CD14-positive monocyte (primary cell): ENCODE results near the gene REG3G. TPM values are rescaled to one million over a fixed set of nuclear protein-coding genes. Genes with fewer than 3 reads are reported as not detected.
A peak's percentile ranks its signal among the peaks of the same experiment; 100 is the strongest.
"Not testable (repeated sequence)": the region's sequence is repeated elsewhere in the genome, so short reads cannot be mapped to it uniquely, and the experiment has no call there.

Experiments used
- DNase-seq, 3 donors: peaks; one replicate each; pipeline ENCODE4 v3.0.0-alpha.2; 2011 to 2022
- H2AFZ ChIP-seq: 2 replicates; pipeline ENCODE4 v1.6.0; 2012; ENCODE audit warnings: mild to moderate bottlenecking, low read depth, low read length, inconsistent platforms; ENCODE audit not compliant: insufficient read depth, poor library complexity, severe bottlenecking
- H3K27ac ChIP-seq, 2 donors: 1 replicate in 1 of 2; 2 replicates in 1 of 2; pipeline ENCODE4 v1.5.1; 2012 to 2013; ENCODE audit warnings: low read length in 2 of 2, control low read depth in 1 of 2, inconsistent platforms in 1 of 2, low read depth in 1 of 2, mild to moderate bottlenecking in 1 of 2
- H3K27me3 ChIP-seq, 2 donors: one replicate each; pipeline versions ENCODE4 v1.6.0 to v1.6.1; 2011 to 2013; ENCODE audit warnings: low read length in 2 of 2; ENCODE audit not compliant: control insufficient read depth in 2 of 2, insufficient read depth in 2 of 2
- H3K36me3 ChIP-seq, 2 donors: replicated peaks in 1 of 2; 1 replicate in 1 of 2; 2 replicates in 1 of 2; pipeline versions ENCODE4 v1.5.1 to v1.6.1; 2012 to 2013; ENCODE audit warnings: low read length in 2 of 2, control low read depth in 1 of 2, inconsistent platforms in 1 of 2, mild to moderate bottlenecking in 1 of 2; ENCODE audit not compliant: insufficient read depth in 2 of 2, control insufficient read depth in 1 of 2
- H3K4me1 ChIP-seq, 2 donors: 1 replicate in 1 of 2; 2 replicates in 1 of 2; pipeline versions ENCODE4 v1.5.1 to v1.6.1; 2012 to 2013; ENCODE audit warnings: low read length in 2 of 2, control low read depth in 1 of 2, inconsistent platforms in 1 of 2, mild to moderate bottlenecking in 1 of 2, moderate library complexity in 1 of 2; ENCODE audit not compliant: insufficient read depth in 2 of 2, control insufficient read depth in 1 of 2
- H3K4me2 ChIP-seq: replicated peaks from 2 replicates; pipeline ENCODE3; 2012; ENCODE audit warnings: low read length, moderate library complexity, mild to moderate bottlenecking; ENCODE audit not compliant: poor library complexity, severe bottlenecking; ENCODE audit errors: extremely low read depth
- H3K4me3 ChIP-seq, 3 experiments: fragments of 200-600 bp in 1 of 3; sonication (generic) in 1 of 3; replicated peaks in 1 of 3; 1 replicate in 2 of 3; 2 replicates in 1 of 3; pipeline ENCODE4 v1.5.1; 2011 to 2013; ENCODE audit warnings: low read length in 3 of 3, mild to moderate bottlenecking in 3 of 3, control low read depth in 2 of 3, low read depth in 2 of 3, inconsistent platforms in 1 of 3, moderate library complexity in 1 of 3
- H3K79me2 ChIP-seq: 2 replicates; pipeline ENCODE4 v1.6.0; 2012; ENCODE audit warnings: mild to moderate bottlenecking, control low read depth, inconsistent platforms, low read length, moderate library complexity; ENCODE audit not compliant: insufficient read depth
- H3K9ac ChIP-seq: 2 replicates; pipeline ENCODE4 v1.6.0; 2017; ENCODE audit warnings: low read length, mild to moderate bottlenecking; ENCODE audit not compliant: insufficient read depth, poor library complexity, severe bottlenecking
- H3K9me3 ChIP-seq, 2 donors: replicated peaks in 1 of 2; 1 replicate in 1 of 2; 2 replicates in 1 of 2; pipeline versions ENCODE4 v1.5.1 to v1.6.1; 2012 to 2013; ENCODE audit warnings: low read length in 2 of 2, control low read depth in 1 of 2; ENCODE audit not compliant: control insufficient read depth in 1 of 2, insufficient read depth in 1 of 2
- H4K20me1 ChIP-seq: 2 replicates; pipeline ENCODE4 v1.6.0; 2012; ENCODE audit warnings: mild to moderate bottlenecking, low read length, control low read depth, moderate library complexity; ENCODE audit not compliant: insufficient read depth
- H3K27ac Mint-ChIP-seq, 7 donors: one replicate each; pipeline ENCODE4 v1.8.0; 2020; ENCODE audit warnings: mild to moderate bottlenecking in 7 of 7, mixed read lengths in 7 of 7, moderate library complexity in 6 of 7, inconsistent platforms in 2 of 7
- H3K27me3 Mint-ChIP-seq, 3 donors: one replicate each; pipeline ENCODE4 v1.8.0; 2021 to 2022; ENCODE audit warnings: low read depth in 3 of 3, mild to moderate bottlenecking in 3 of 3, mixed read lengths in 3 of 3, moderate library complexity in 3 of 3, inconsistent platforms in 1 of 3
- H3K36me3 Mint-ChIP-seq, 2 donors: one replicate each; pipeline ENCODE4 v1.8.0; 2020; ENCODE audit warnings: mixed read lengths in 2 of 2, inconsistent platforms in 1 of 2, mild to moderate bottlenecking in 1 of 2
- H3K4me1 Mint-ChIP-seq: one replicate; pipeline ENCODE4 v1.8.0; 2020; ENCODE audit warnings: mild to moderate bottlenecking, mixed read lengths
- H3K4me3 Mint-ChIP-seq, 2 donors: one replicate each; pipeline ENCODE4 v1.8.0; 2020; ENCODE audit warnings: mild to moderate bottlenecking in 2 of 2, mixed read lengths in 2 of 2, moderate library complexity in 1 of 2
- H3K9me3 Mint-ChIP-seq, 7 donors: one replicate each; pipeline ENCODE4 v1.8.0; 2020 to 2022; ENCODE audit warnings: mixed read lengths in 7 of 7, mild to moderate bottlenecking in 6 of 7, moderate library complexity in 6 of 7, inconsistent platforms in 2 of 7
- WGBS: methylation state at CpG from one replicate; pipeline ENCODE4 v1.1.5; 2013; ENCODE audit warnings: missing lambda C conversion rate; ENCODE audit not compliant: insufficient coverage; 5-methylcytosine and 5-hydroxymethylcytosine counted together
- intact Hi-C, 2 donors: fragments of 100-400 bp; cut with micrococcal nuclease; formaldehyde crosslinking; loops; one replicate each; pipeline versions ENCODE4 v1.15.0 to v1.15.1; 2023
- polyA plus RNA-seq, 3 donors: library from polyadenylated mRNA; depleted of rRNA in 1 of 3; unstranded in 2 of 3; stranded (reverse) in 1 of 3; fragments of 300-500 nt in 2 of 3; fragments of >200 nt in 1 of 3; fragmentation: Illumina TruSeq in 2 of 3; gene quantifications; 1 replicate in 2 of 3; 2 replicates in 1 of 3; pipeline ENCODE4 v1.2.3, GENCODE V29; 2012 to 2021
- TF ChIP-seq, protein P1 (sequence below): fragments of 200-600 bp; IDR thresholded peaks from one replicate; pipeline ENCODE4 v1.8.0; 2022; ENCODE audit warnings: antibody characterized with exemption, mild to moderate bottlenecking

The REG3G gene
- polyA plus RNA-seq, 3 donors = not detected

DNA sequence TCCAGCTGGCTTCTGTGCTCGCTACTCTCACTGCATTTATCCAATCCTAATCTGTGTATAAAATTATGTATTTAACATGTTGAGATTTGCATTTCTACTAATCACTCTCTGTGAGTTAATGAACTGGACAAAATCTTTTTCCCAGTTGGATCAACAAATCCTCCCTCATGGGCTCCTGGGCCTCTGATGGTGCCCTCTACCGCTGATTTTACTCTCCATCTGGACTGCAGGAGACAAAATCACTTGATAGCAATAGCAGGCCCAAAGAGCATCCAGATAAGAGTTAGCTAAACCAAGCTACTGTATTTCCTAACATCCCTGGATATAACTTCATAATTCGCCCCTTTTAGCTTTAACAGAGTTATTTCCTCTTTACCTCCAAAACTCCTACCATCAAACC, 14.4 kb downstream of the REG3G start:
- intact Hi-C loops = no loop called here
- H3K9ac ChIP-seq = no peak overlapping the region
- H3K36me3 ChIP-seq = no peaks in the 10 kb centered on the region
- no peaks in the 10 kb centered on the region for H3K79me2 ChIP-seq
- H3K4me1 ChIP-seq = no peaks in the 10 kb centered on the region
- Mint-ChIP-seq H3K9me3 (no peaks in the 10 kb centered on the region), H3K27ac (no peak overlapping the region), H3K4me1 (no peaks in the 10 kb centered on the region), H3K27me3 (peaks cover 0 to 2% (median 0%) of the 10 kb centered on the region in 3 donors), H3K36me3 (no peaks in the 10 kb centered on the region), H3K4me3 (no peak overlapping the region)
- no peak overlapping the region for H3K27ac ChIP-seq
- H3K4me2 ChIP-seq = no peak overlapping the region
- no peak for DNase-seq
- no peaks in the 10 kb centered on the region for H3K9me3 ChIP-seq
- H4K20me1 ChIP-seq = no peaks in the 10 kb centered on the region
- H3K4me3 ChIP-seq = no peak overlapping the region
- H2AFZ ChIP-seq = no peak overlapping the region
- TF ChIP-seq, protein P1, sequence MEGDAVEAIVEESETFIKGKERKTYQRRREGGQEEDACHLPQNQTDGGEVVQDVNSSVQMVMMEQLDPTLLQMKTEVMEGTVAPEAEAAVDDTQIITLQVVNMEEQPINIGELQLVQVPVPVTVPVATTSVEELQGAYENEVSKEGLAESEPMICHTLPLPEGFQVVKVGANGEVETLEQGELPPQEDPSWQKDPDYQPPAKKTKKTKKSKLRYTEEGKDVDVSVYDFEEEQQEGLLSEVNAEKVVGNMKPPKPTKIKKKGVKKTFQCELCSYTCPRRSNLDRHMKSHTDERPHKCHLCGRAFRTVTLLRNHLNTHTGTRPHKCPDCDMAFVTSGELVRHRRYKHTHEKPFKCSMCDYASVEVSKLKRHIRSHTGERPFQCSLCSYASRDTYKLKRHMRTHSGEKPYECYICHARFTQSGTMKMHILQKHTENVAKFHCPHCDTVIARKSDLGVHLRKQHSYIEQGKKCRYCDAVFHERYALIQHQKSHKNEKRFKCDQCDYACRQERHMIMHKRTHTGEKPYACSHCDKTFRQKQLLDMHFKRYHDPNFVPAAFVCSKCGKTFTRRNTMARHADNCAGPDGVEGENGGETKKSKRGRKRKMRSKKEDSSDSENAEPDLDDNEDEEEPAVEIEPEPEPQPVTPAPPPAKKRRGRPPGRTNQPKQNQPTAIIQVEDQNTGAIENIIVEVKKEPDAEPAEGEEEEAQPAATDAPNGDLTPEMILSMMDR = no peak
- no peaks in the 10 kb centered on the region for H3K27me3 ChIP-seq
- WGBS = 86% methylated on average over 1 of the region's 3 CpGs

DNA sequence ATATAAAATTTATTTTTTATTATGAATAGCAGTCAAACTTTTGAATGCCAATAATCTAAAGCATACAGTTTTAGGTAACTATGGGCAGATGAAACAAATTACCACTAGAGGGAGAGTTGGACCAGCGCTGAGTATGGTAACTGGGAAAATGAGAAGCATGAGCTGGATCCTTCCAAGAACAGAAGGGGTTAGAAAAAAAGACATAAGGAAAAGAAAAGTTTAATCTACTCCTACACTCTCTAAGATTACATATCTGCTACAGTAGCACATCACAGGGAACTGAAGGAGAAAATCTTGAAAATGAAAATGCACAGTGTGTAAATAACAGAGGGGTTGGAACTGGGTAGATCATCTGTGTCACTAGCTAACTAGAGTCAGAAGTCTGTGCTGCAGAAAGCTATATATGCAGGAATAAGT, 15.5 kb downstream of the REG3G start:
- Histone ChIP-seq H3K4me1 (no peaks in the 10 kb centered on the region), H3K27me3 (no peaks in the 10 kb centered on the region), H3K4me3 (no peak overlapping the region), H3K9me3 (no peaks in the 10 kb centered on the region), H3K36me3 (no peaks in the 10 kb centered on the region), H2AFZ (no peak overlapping the region), H3K4me2 (no peak overlapping the region), H3K27ac (no peak overlapping the region), H3K79me2 (no peaks in the 10 kb centered on the region), H4K20me1 (no peaks in the 10 kb centered on the region), H3K9ac (no peak overlapping the region)
- H3K27me3 Mint-ChIP-seq = peaks cover 0 to 2% (median 0%) of the 10 kb centered on the region in 3 donors
- intact Hi-C loops = no loop called here
- TF ChIP-seq, protein P1 = no peak
- DNase-seq = no peak
- H3K36me3 Mint-ChIP-seq = no peaks in the 10 kb centered on the region
- H3K4me3 Mint-ChIP-seq = no peak overlapping the region
- WGBS = no CpG with 5 or more reads among the region's 1 CpG
- no peak overlapping the region for H3K27ac Mint-ChIP-seq
- H3K9me3 Mint-ChIP-seq = peaks cover 0 to 2% (median 0%) of the 10 kb centered on the region in 7 donors
- H3K4me1 Mint-ChIP-seq = no peaks in the 10 kb centered on the region

DNA sequence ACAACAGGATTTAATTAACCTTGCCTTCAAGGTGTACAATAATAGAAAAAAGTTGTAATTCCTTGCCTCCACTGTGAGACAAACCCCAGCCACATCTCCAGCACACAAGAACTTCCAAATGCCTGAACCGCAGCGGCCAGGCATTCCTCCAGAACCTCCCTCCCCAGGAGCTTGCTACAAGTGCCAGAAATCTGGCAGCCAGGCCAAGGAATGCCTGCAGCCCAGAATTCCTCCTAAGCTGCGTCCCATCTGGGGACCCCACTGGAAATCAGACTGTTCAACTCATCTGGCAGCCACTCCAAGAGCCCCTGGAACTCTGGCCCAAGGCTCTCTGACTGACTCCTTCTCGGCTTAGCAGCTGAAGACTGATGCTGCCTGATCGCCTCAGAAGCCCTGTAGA, 28.0 kb downstream of the REG3G start:
- H2AFZ ChIP-seq, H3K9ac ChIP-seq, intact Hi-C loops, H3K4me2 ChIP-seq, H3K36me3 ChIP-seq, H3K4me1 ChIP-seq, H3K27ac ChIP-seq, H3K9me3 Mint-ChIP-seq, H3K4me1 Mint-ChIP-seq, H4K20me1 ChIP-seq, H3K9me3 ChIP-seq, DNase-seq, H3K36me3 Mint-ChIP-seq, H3K27me3 Mint-ChIP-seq, H3K27ac Mint-ChIP-seq, H3K27me3 ChIP-seq, H3K4me3 ChIP-seq, H3K4me3 Mint-ChIP-seq, H3K79me2 ChIP-seq: not testable (repeated sequence)
- 78% methylated on average over 5 of the region's 5 CpGs for WGBS

DNA sequence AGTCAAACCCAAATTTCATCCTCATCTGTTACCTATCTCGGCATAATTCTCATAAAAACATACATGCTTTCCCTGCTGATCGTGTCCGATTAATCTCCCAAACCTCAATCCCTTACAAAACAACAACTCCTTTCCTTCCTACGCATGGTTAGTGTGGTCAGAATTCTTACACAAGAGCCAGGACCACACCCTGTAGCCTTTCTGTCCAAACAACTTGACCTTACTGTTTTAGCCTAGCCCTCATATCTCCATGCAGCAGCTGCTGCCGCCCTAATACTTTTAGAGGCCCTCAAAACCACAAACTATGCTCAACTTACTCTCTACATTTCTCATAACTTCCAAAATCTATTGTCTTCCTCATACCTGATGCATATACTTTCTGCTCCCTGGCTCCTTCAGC, 29.3 kb downstream of the REG3G start:
- H3K27me3 ChIP-seq, H3K27ac Mint-ChIP-seq, H3K4me3 ChIP-seq, H3K9me3 ChIP-seq, H3K79me2 ChIP-seq, H3K27ac ChIP-seq, intact Hi-C loops, H3K36me3 ChIP-seq, H3K9ac ChIP-seq, H3K27me3 Mint-ChIP-seq, DNase-seq, H3K4me1 ChIP-seq, H3K9me3 Mint-ChIP-seq, H3K4me1 Mint-ChIP-seq, H2AFZ ChIP-seq, H4K20me1 ChIP-seq, H3K4me2 ChIP-seq, H3K36me3 Mint-ChIP-seq: not testable (repeated sequence)
- H3K4me3 Mint-ChIP-seq = peak overlapping the region in 1 of 2 donors; percentile 43
- 0% methylated on average over 4 of the region's 5 CpGs for WGBS
